Measurements from ENCODE around the gene XIRP2.

XIRP2 gene

DNA sequence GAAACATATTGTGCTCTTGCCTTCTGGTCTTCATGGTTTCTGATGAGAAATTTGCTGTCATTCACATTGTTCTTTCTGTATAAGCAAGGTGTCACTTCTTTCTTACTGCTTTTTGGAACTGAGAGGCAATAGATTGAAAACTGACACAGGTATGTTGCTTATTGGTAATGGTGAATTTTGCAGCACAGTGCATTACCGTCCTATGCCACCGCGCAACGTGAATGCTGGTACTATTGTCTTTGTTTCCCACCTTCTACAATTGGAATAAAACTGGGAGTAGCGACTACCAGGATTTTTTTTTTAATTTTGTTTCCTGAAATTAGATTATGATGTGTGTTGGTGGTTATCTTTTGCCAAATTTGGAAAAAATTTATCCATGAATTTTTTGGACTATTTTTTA lies 11.4 kb downstream of the XIRP2 start:
- DNase-seq (ENCODE audit: low spot score): no peak
- in situ Hi-C loops (cut with MboI; ENCODE audit: low sequenced_read_pairs, unreplicated experiment): no loop called here
- no peak for TF ChIP-seq CTCF (IDR thresholded peaks at IDR 0.05; ENCODE audit: borderline replicate concordance, control extremely low read depth, extremely low read depth, insufficient read depth, missing control alignments)

- TF ChIP-seq CTCF (IDR thresholded peaks at IDR 0.05; ENCODE audit: borderline replicate concordance, control extremely low read depth, extremely low read depth, insufficient read depth, missing control alignments): no peak
- in situ Hi-C loops (cut with MboI; ENCODE audit: low sequenced_read_pairs, unreplicated experiment): no loop called here
- no peak for DNase-seq (ENCODE audit: low spot score)
These were observed 12.4 kb downstream of the XIRP2 start for GRCh38 chr2:166900700-166901099.

GRCh38 chr2:166901336-166901735 lies 13.1 kb downstream of the XIRP2 start:
- no peak for TF ChIP-seq CTCF (IDR thresholded peaks at IDR 0.05; ENCODE audit: borderline replicate concordance, control extremely low read depth, extremely low read depth, insufficient read depth, missing control alignments)
- in situ Hi-C loops (cut with MboI; ENCODE audit: low sequenced_read_pairs, unreplicated experiment): no loop called here
- no peak for DNase-seq (ENCODE audit: low spot score)

- DNase-seq (ENCODE audit: low spot score): no peak
- in situ Hi-C loops (cut with MboI; ENCODE audit: low sequenced_read_pairs, unreplicated experiment): no loop called here
- no peak for TF ChIP-seq CTCF (IDR thresholded peaks at IDR 0.05; ENCODE audit: borderline replicate concordance, control extremely low read depth, extremely low read depth, insufficient read depth, missing control alignments)
These were observed 28.7 kb downstream of the XIRP2 start for GRCh38 chr2:166916987-166917386.

DNA sequence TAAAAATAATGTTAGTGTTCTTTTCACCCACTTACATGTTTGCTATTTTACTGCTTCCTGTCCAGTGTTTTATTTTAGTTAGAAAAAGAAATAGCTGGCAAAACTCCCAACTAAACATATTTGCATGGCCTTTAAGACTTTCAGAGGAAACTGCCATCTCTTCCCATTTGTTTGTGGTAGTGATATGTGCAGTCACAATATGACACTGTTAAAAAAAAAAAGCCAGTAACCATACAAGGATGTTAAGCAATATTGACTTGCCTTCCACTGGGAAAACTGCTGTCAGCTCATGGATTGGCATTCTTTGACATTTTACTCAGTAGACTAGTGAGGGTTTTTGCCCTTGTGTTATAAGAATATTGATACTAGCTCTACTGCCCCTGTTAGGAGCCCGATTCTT lies 29.1 kb downstream of the XIRP2 start:
- DNase-seq (ENCODE audit: low spot score): no peak
- in situ Hi-C loops (cut with MboI; ENCODE audit: low sequenced_read_pairs, unreplicated experiment): no loop called here
- no peak for TF ChIP-seq CTCF (IDR thresholded peaks at IDR 0.05; ENCODE audit: borderline replicate concordance, control extremely low read depth, extremely low read depth, insufficient read depth, missing control alignments)

- in situ Hi-C loops (cut with MboI; ENCODE audit: low sequenced_read_pairs, unreplicated experiment): no loop called here
- DNase-seq (ENCODE audit: low spot score): no peak
- no peak for TF ChIP-seq CTCF (IDR thresholded peaks at IDR 0.05; ENCODE audit: borderline replicate concordance, control extremely low read depth, extremely low read depth, insufficient read depth, missing control alignments)
These were observed 33.1 kb downstream of the XIRP2 start for GRCh38 chr2:166921261-166921896.

All from GM13976 (cell line).